Measurements from ENCODE around the gene SLC29A1. TPM values are rescaled to one million over a fixed set of nuclear protein-coding genes. Genes with fewer than 3 reads are reported as not detected.

SLC29A1 gene
- total RNA-seq, 2 donors from 2014 or later = 18.5 to 58.9 TPM

- no peak for DNase-seq (ENCODE audit: low spot score)
- H3K4me3 ChIP-seq = no peak overlapping the region
- intact Hi-C loops (cut with DNase I) = no loop called here
- no peaks in the 10 kb centered on the region for H3K36me3 ChIP-seq
- H3K4me1 ChIP-seq (replicated peaks) = no peaks in the 10 kb centered on the region
- H3K27ac ChIP-seq = no peak overlapping the region
- no peaks in the 10 kb centered on the region for H3K27me3 ChIP-seq (replicated peaks; ENCODE audit: insufficient read depth)
- WGBS = 74% methylated on average over 2 of the region's 2 CpGs
- H3K9me3 ChIP-seq = no peaks in the 10 kb centered on the region
- TF ChIP-seq CTCF (IDR thresholded peaks at IDR 0.05) = no peak
- TF ChIP-seq POLR2AphosphoS5 (IDR thresholded peaks at IDR 0.05) = no peak
- no peak for TF ChIP-seq POLR2A (IDR thresholded peaks at IDR 0.05)
Measured at GRCh38 chr6:44188819-44189218, 34.6 kb upstream of the SLC29A1 start.

- 85% methylated on average over 2 of the region's 2 CpGs for WGBS
Measured at GRCh38 chr6:44189257-44189656, 34.1 kb upstream of the SLC29A1 start.

GRCh38 chr6:44190715-44191114 is 32.7 kb upstream of the SLC29A1 start:
- Histone ChIP-seq H3K27ac (no peak overlapping the region), H3K4me1 (replicated peaks) (no peaks in the 10 kb centered on the region), H3K4me3 (no peak overlapping the region), H3K9me3 (no peaks in the 10 kb centered on the region), H3K36me3 (no peaks in the 10 kb centered on the region), H3K27me3 (replicated peaks; ENCODE audit: insufficient read depth) (no peaks in the 10 kb centered on the region)
- TF ChIP-seq POLR2A (IDR thresholded peaks at IDR 0.05) (no peak), POLR2AphosphoS5 (IDR thresholded peaks at IDR 0.05) (no peak), CTCF (IDR thresholded peaks at IDR 0.05) (no peak)
- WGBS = 16% methylated on average over 2 of the region's 2 CpGs
- intact Hi-C loops (cut with DNase I) = no loop called here
- no peak for DNase-seq (ENCODE audit: low spot score)

More at GRCh38 chr6:44189257-44189656, 34.1 kb upstream of the SLC29A1 start:
- no peak overlapping the region for H3K4me3 ChIP-seq
- H3K4me1 ChIP-seq (replicated peaks) = no peaks in the 10 kb centered on the region
- no peaks in the 10 kb centered on the region for H3K36me3 ChIP-seq
- TF ChIP-seq CTCF (IDR thresholded peaks at IDR 0.05) (no peak), POLR2AphosphoS5 (IDR thresholded peaks at IDR 0.05) (no peak)
- H3K27me3 ChIP-seq (replicated peaks; ENCODE audit: insufficient read depth) = no peaks in the 10 kb centered on the region
- H3K9me3 ChIP-seq = no peaks in the 10 kb centered on the region
- intact Hi-C loops (cut with DNase I) = no loop called here
- DNase-seq (ENCODE audit: low spot score) = no peak
- H3K27ac ChIP-seq = no peak overlapping the region

GRCh38 chr6:44192428-44193041 is 30.9 kb upstream of the SLC29A1 start:
- WGBS = 63% methylated on average over 10 of the region's 10 CpGs
- H3K27ac ChIP-seq = no peak overlapping the region
- H3K4me3 ChIP-seq = no peak overlapping the region
- no peaks in the 10 kb centered on the region for H3K27me3 ChIP-seq (replicated peaks; ENCODE audit: insufficient read depth)
- intact Hi-C loops (cut with DNase I) = no loop called here
- H3K9me3 ChIP-seq = no peaks in the 10 kb centered on the region
- no peak for DNase-seq (ENCODE audit: low spot score)
- H3K36me3 ChIP-seq = no peaks in the 10 kb centered on the region
- no peaks in the 10 kb centered on the region for H3K4me1 ChIP-seq (replicated peaks)
- TF ChIP-seq POLR2AphosphoS5 (IDR thresholded peaks at IDR 0.05) (no peak), POLR2A (IDR thresholded peaks at IDR 0.05) (no peak), CTCF (IDR thresholded peaks at IDR 0.05) (no peak)

GRCh38 chr6:44193307-44193910 is 30.0 kb upstream of the SLC29A1 start:
- H3K36me3 ChIP-seq = no peaks in the 10 kb centered on the region
- H3K4me3 ChIP-seq = no peak overlapping the region
- no peaks in the 10 kb centered on the region for H3K4me1 ChIP-seq (replicated peaks)
- WGBS = 87% methylated on average over 8 of the region's 8 CpGs
- intact Hi-C loops (cut with DNase I) = no loop called here
- TF ChIP-seq POLR2A (IDR thresholded peaks at IDR 0.05) (no peak), CTCF (IDR thresholded peaks at IDR 0.05) (no peak), POLR2AphosphoS5 (IDR thresholded peaks at IDR 0.05) (no peak)
- H3K9me3 ChIP-seq = no peaks in the 10 kb centered on the region
- H3K27ac ChIP-seq = no peak overlapping the region
- H3K27me3 ChIP-seq (replicated peaks; ENCODE audit: insufficient read depth) = no peaks in the 10 kb centered on the region
- DNase-seq (ENCODE audit: low spot score) = no peak

Measured in prostate gland (tissue), 2 donors.